Stomach (tissue), 9 donors: ENCODE results near the gene IGSF3. TPM values are rescaled to one million over a fixed set of nuclear protein-coding genes. Genes with fewer than 3 reads are reported as not detected.
A peak's percentile ranks its signal among the peaks of the same experiment; 100 is the strongest.
"Not testable (repeated sequence)": the region's sequence is repeated elsewhere in the genome, so short reads cannot be mapped to it uniquely, and the experiment has no call there.

Experiments
- DNase-seq, 2 donors: peaks; one replicate each; pipeline versions ENCODE4 v3.0.0 to v3.0.0-alpha.2; 2013 to 2019
- H3K27ac ChIP-seq, 5 donors: fragments of 200-600 bp in 4 of 5; sonication (generic) in 4 of 5; one replicate each; pipeline ENCODE4 v1.5.1; 2013 to 2019; ENCODE audit warnings: mild to moderate bottlenecking in 1 of 5, moderate library complexity in 1 of 5
- H3K27me3 ChIP-seq, 3 donors: fragments of 200-600 bp; sonication (generic); one replicate each; pipeline ENCODE4 v1.5.1; 2017 to 2019; ENCODE audit warnings: mixed run types in 1 of 3
- H3K36me3 ChIP-seq, 4 donors: fragments of 200-600 bp; sonication (generic); 1 replicate in 3 of 4; 2 replicates in 1 of 4; pipeline ENCODE4 v1.5.1; 2016 to 2019
- H3K4me1 ChIP-seq, 4 donors: fragments of 200-600 bp; sonication (generic); one replicate each; pipeline ENCODE4 v1.5.1; 2016 to 2019
- H3K4me3 ChIP-seq, 4 donors: fragments of 200-600 bp; sonication (generic) in 3 of 4; one replicate each; pipeline ENCODE4 v1.5.1; 2016 to 2019; ENCODE audit warnings: mild to moderate bottlenecking in 1 of 4
- H3K9me3 ChIP-seq, 4 donors: fragments of 200-600 bp; sonication (generic); one replicate each; pipeline ENCODE4 v1.5.1; 2016 to 2019
- EP300 ChIP-seq: sonication (generic); formaldehyde crosslinking; IDR thresholded peaks from one replicate; pipeline ENCODE4 v1.6.1; 2017; ENCODE audit warnings: antibody characterized with exemption
- POLR2A ChIP-seq, 4 donors: fragments of 450-650 bp; IDR thresholded peaks; one replicate each; pipeline ENCODE4 v1.6.1; 2016; ENCODE audit warnings: antibody characterized with exemption in 4 of 4, control low read depth in 2 of 4, mild to moderate bottlenecking in 1 of 4, moderate library complexity in 1 of 4
- POLR2AphosphoS5 ChIP-seq, 3 donors: sonication (generic); formaldehyde crosslinking; IDR thresholded peaks; one replicate each; pipeline ENCODE4 v1.6.1; 2016; ENCODE audit warnings: antibody characterized with exemption in 3 of 3
- WGBS, 5 donors: extraction: QIAGEN DNeasy Blood & Tissue Kit in 3 of 5; methylation state at CpG; one replicate each; pipeline versions ENCODE4 v1.1.5 to v1.1.7; 2013 to 2018; 5-methylcytosine and 5-hydroxymethylcytosine counted together
- intact Hi-C: fragments of 100-400 bp; cut with DNase I; formaldehyde crosslinking; loops from one replicate; pipeline ENCODE4 v1.15.1; 2023; ENCODE audit warnings: low total_unique reads
- polyA plus RNA-seq, 3 donors: library from polyadenylated mRNA; stranded (reverse); fragments of 200-250 nt; gene quantifications; one replicate each; pipeline ENCODE4 v1.2.3, GENCODE V29; 2013
- total RNA-seq, 5 donors: library from RNA; depleted of rRNA; stranded (reverse); fragments of >200 nt; gene quantifications; one replicate each; pipeline versions ENCODE4 v1.1.0 to v1.2.3, GENCODE V29; 2014 to 2016
- TF ChIP-seq, protein P1 (sequence below), 7 experiments: fragments of 450-650 bp in 4 of 7; fragments of 200-600 bp in 3 of 7; sonication (generic) in 3 of 7; IDR thresholded peaks; one replicate each; pipeline ENCODE4 v1.5.1; 2016 to 2019; ENCODE audit warnings: antibody characterized with exemption in 7 of 7, control low read depth in 2 of 7, mild to moderate bottlenecking in 1 of 7
- donor health status: healthy with polysubstance abuse.
- donor health status: Bipolar disorder and iron deficiency.
- donor health status: healthy.

IGSF3 gene
- total and polyA plus RNA-seq, 8 donors = 1.7 to 31.6 (median 20.9) TPM

DNA sequence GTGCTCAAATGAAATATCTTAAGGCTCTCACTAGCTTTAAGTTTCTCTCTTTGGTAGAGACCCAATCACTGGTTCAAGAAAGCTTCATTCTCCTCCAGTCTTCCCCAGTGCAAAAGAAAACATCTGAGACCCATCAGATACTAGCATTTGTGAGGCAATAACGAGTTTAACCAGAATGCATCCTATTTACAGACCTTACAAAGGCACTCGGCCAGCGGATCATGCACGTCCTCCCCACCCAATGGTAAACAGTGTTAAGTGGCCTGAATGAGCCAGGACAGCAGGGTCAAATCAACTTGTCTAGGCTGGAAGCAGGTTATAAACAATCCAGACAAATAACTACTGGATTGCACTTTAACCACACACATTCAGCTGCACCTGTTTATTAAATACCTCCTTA is 48.4 kb downstream of the IGSF3 start:
- H3K27me3 ChIP-seq, H3K36me3 ChIP-seq, H3K27ac ChIP-seq, H3K9me3 ChIP-seq, intact Hi-C loops, H3K4me3 ChIP-seq: not testable (repeated sequence)
- WGBS, 5 donors = 12 to 21% (median 17%) methylated on average over 4 of the region's 4 CpGs
- peak in 1 of 2 donors; percentile 51 for DNase-seq
- peaks cover 0 to 15% (median 6%) of the 10 kb centered on the region in 4 donors for H3K4me1 ChIP-seq

DNA sequence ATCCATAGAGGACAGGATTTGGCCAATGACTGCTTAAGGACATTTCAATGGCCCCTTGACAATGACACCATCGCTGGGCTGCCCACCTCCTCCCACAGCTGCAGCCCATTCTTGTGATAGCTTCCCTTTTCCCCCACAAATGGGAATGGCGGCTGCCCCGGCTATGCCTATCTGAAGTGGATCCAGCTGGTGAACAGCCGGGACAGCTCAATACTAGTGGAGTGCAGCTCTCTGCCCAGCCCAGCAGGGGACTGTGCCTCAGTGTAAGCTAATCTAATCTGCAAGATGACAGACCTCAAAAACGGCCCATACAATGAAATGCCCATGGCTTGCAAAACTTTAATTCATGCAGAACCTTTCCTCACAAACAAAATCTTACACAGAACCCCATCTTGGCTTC is 49.7 kb downstream of the IGSF3 start:
- H3K36me3 ChIP-seq, H3K9me3 ChIP-seq, H3K4me3 ChIP-seq, H3K27me3 ChIP-seq, H3K27ac ChIP-seq, DNase-seq, intact Hi-C loops: not testable (repeated sequence)
- H3K4me1 ChIP-seq = peaks cover 0 to 11% (median 5%) of the 10 kb centered on the region in 4 donors
- 61 to 72% (median 71%) methylated on average over 5 of the region's 5 CpGs for WGBS, 5 donors

DNA sequence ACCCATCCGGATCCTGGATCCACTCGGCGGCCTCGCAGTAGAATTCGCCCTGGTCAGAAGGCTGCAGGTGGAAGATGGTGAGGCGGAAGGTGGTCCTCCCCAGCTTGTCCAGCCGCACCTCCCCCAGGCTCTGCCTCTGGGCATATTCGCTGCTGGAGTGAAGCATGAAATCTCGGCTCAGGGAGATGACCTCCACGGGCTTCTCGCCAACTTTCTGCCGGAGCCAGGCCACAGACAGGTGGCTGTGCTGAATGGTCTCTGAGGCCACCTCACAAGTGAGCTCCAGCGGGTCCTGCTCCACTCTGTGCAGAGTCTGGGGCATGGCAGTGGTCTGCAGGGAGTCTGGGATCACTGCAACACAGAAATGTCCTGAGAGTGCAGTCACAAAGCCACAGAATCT is 53.7 kb downstream of the IGSF3 start:
- H3K27ac ChIP-seq, H3K4me3 ChIP-seq, H3K4me1 ChIP-seq, H3K36me3 ChIP-seq, H3K9me3 ChIP-seq, H3K27me3 ChIP-seq, intact Hi-C loops, DNase-seq: not testable (repeated sequence)
- 79 to 95% (median 87%) methylated on average over 4 to 13 of the region's 13 CpGs for WGBS, 5 donors

DNA sequence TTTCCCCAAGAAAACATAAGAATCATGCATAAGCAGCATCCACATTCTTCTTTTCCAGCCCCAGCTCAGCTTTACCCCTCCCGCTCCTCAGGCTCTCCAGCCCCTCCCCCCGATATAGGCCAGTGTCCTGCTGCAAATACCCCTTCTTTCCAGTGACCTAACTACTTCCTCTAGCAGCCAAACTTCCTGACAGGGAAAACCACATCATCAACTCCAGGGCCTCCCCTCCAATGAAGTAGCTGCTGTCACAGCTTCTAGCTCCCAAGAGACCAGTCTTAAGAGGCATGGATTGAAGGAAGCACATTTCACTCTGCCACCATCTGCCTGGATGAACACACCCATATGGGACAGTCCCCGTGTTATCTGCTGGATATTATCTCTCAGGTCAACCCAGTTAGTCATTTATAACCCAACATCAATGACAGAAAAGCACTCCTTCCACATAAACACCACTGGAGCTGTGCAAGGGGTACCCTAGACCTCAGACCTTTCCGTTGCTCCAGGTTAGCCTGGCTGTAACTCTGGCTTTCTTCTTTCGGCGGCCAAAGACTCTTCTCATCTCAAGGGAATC is 57.6 kb downstream of the IGSF3 start:
- H3K36me3 ChIP-seq, intact Hi-C loops, H3K27ac ChIP-seq, H3K4me3 ChIP-seq, H3K9me3 ChIP-seq, DNase-seq, H3K27me3 ChIP-seq: not testable (repeated sequence)
- WGBS, 5 donors = 79 to 88% (median 84%) methylated on average over 5 to 6 of the region's 6 CpGs
- peaks cover 0 to 24% (median 12%) of the 10 kb centered on the region in 4 donors for H3K4me1 ChIP-seq

DNA sequence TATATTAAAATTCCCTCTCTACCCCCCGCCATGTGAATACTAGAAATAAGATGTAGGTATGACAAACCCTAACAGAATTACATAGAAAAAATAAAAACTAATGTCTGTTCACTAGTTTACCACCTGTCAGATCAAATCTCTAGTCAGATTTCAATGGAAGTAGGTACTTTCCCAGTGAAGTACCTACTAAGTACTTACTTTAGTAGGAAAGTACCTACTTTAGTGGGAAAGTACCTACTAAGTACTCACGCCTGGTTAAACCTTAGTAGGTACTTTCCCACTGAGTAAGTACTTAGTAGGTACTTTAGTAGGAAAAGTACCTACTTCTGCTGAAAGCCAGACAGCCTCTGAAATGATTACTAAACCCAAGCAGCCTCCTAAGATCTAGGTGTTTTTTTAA is 58.7 kb downstream of the IGSF3 start:
- H3K27me3 ChIP-seq, intact Hi-C loops, H3K27ac ChIP-seq, H3K4me3 ChIP-seq, DNase-seq, H3K9me3 ChIP-seq, H3K36me3 ChIP-seq: not testable (repeated sequence)
- 82 to 92% (median 85%) methylated on average over 2 of the region's 2 CpGs for WGBS, 5 donors
- H3K4me1 ChIP-seq = peaks cover 0 to 24% (median 12%) of the 10 kb centered on the region in 4 donors

- H3K36me3 ChIP-seq, H3K9me3 ChIP-seq, DNase-seq, H3K27me3 ChIP-seq, H3K27ac ChIP-seq, H3K4me3 ChIP-seq, intact Hi-C loops: not testable (repeated sequence)
- WGBS, 5 donors = 73 to 90% (median 84%) methylated on average over 8 to 12 of the region's 12 CpGs
- H3K4me1 ChIP-seq = peaks cover 0 to 24% (median 12%) of the 10 kb centered on the region in 4 donors
Observed at GRCh38 chr1:116608151-116608550, 59.4 kb downstream of the IGSF3 start.

GRCh38 chr1:116607463-116607862 is 60.1 kb downstream of the IGSF3 start:
- H3K4me3 ChIP-seq, H3K9me3 ChIP-seq, H3K36me3 ChIP-seq, H3K27me3 ChIP-seq, DNase-seq, intact Hi-C loops: not testable (repeated sequence)
- 18 to 73% (median 38%) methylated on average over 1 of the region's 1 CpG for WGBS, 5 donors
- Histone ChIP-seq H3K27ac (peak overlapping the region in 2 of 5 donors; percentile 35 to 73), H3K4me1 (peaks cover 0 to 24% (median 12%) of the 10 kb centered on the region in 4 donors)

GRCh38 chr1:116606067-116606466 is 61.5 kb downstream of the IGSF3 start:
- WGBS, 5 donors = 41 to 64% (median 53%) methylated on average over 6 to 8 of the region's 8 CpGs
- Histone ChIP-seq H3K27ac (peak overlapping the region; percentile 31 to 73 (median 60)), H3K4me1 (peaks cover 0 to 24% (median 12%) of the 10 kb centered on the region in 4 donors)
- H3K4me3 ChIP-seq, H3K27me3 ChIP-seq, H3K36me3 ChIP-seq, intact Hi-C loops, H3K9me3 ChIP-seq: not testable (repeated sequence)
- TF ChIP-seq POLR2AphosphoS5 (IDR thresholded peaks at IDR 0.05) = peak in 2 of 3 donors; percentile 17 to 60
- peak; percentile 42 to 52 for DNase-seq

DNA sequence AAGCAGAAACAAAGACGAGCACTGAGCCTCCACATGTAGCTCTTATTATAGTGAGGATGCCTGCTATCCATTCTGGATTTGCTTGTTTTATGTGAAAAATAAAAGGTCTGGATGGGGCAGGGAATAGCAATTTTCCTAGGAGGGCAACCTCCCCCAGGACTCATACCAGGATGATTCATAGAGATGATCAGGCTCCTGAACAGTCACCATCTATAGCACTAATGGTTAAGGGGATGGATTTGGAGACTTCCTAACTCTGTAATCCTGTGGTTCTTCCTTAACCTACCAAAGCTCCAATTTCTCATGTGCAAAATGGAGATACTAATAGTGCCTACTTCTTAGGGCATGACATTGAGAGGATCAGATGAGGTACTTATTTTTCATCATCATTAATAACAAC is 62.2 kb downstream of the IGSF3 start:
- Histone ChIP-seq H3K27me3 (no peaks in the 10 kb centered on the region), H3K9me3 (no peaks in the 10 kb centered on the region), H3K27ac (peak overlapping the region in 1 of 5 donors; percentile 73), H3K4me3 (no peak overlapping the region), H3K36me3 (no peaks in the 10 kb centered on the region), H3K4me1 (peaks cover 0 to 24% (median 12%) of the 10 kb centered on the region in 4 donors)
- DNase-seq = no peak
- intact Hi-C loops = no loop called here
- no peak for TF ChIP-seq POLR2A (IDR thresholded peaks at IDR 0.05)
- no peak for TF ChIP-seq POLR2AphosphoS5 (IDR thresholded peaks at IDR 0.05)
- TF ChIP-seq EP300 = no peak
- TF ChIP-seq, protein P1, sequence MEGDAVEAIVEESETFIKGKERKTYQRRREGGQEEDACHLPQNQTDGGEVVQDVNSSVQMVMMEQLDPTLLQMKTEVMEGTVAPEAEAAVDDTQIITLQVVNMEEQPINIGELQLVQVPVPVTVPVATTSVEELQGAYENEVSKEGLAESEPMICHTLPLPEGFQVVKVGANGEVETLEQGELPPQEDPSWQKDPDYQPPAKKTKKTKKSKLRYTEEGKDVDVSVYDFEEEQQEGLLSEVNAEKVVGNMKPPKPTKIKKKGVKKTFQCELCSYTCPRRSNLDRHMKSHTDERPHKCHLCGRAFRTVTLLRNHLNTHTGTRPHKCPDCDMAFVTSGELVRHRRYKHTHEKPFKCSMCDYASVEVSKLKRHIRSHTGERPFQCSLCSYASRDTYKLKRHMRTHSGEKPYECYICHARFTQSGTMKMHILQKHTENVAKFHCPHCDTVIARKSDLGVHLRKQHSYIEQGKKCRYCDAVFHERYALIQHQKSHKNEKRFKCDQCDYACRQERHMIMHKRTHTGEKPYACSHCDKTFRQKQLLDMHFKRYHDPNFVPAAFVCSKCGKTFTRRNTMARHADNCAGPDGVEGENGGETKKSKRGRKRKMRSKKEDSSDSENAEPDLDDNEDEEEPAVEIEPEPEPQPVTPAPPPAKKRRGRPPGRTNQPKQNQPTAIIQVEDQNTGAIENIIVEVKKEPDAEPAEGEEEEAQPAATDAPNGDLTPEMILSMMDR (IDR thresholded peaks at IDR 0.05) = no peak
- WGBS, 5 donors = 84 to 96% (median 95%) methylated on average over 1 of the region's 1 CpG

DNA sequence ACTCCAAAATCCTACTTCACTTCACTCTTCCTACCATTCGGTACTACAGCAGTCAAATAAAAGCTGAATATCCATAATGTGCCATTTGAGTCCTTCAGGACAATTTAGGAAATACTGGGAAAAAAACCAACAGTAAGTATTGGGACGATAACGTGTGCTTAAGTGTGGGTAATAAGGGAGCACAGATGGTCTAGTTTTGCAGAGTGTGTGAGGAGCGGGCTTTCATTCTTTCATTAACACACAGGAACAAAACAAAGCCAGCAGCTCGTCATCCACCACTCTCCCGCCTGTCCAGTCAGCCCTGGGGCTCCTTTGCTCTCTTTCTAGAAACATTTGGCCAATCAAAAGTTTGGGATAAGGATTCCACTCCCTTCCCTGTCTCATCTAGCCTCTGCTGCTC is 63.1 kb downstream of the IGSF3 start:
- H3K9me3 ChIP-seq, H3K4me3 ChIP-seq, H3K27me3 ChIP-seq, H3K36me3 ChIP-seq, H3K27ac ChIP-seq, DNase-seq, intact Hi-C loops: not testable (repeated sequence)
- 88 to 95% (median 92%) methylated on average over 6 of the region's 6 CpGs for WGBS, 5 donors
- H3K4me1 ChIP-seq = peaks cover 0 to 24% (median 12%) of the 10 kb centered on the region in 4 donors

- H3K4me3 ChIP-seq, H3K36me3 ChIP-seq, H3K27me3 ChIP-seq, H3K27ac ChIP-seq, H3K9me3 ChIP-seq, intact Hi-C loops, DNase-seq: not testable (repeated sequence)
- WGBS, 5 donors = 90 to 99% (median 95%) methylated on average over 12 to 21 of the region's 21 CpGs
- H3K4me1 ChIP-seq = peaks cover 0 to 24% (median 12%) of the 10 kb centered on the region in 4 donors
Observed at GRCh38 chr1:116603646-116604045, 63.9 kb downstream of the IGSF3 start.
